ENCODE measurements around the gene NEUROD2.

Gene NEUROD2

GRCh38 chr17:39634384-39634871 lies 26.7 kb upstream of the NEUROD2 start:
- peak; percentile 72 for TF ChIP-seq CTCF (IDR thresholded peaks at IDR 0.05; ENCODE audit: low read depth, low read length)

GRCh38 chr17:39633570-39634183 lies 26.0 kb upstream of the NEUROD2 start:
- H3K4me3 ChIP-seq (ENCODE audit: low read depth, low read length), result no peak overlapping the region
- no peak for TF ChIP-seq CTCF (IDR thresholded peaks at IDR 0.05; ENCODE audit: low read depth, low read length)

More at GRCh38 chr17:39634384-39634871, 26.7 kb upstream of the NEUROD2 start:
- H3K4me3 ChIP-seq (ENCODE audit: low read depth, low read length), result no peak overlapping the region

- no peak overlapping the region for H3K4me3 ChIP-seq (ENCODE audit: low read depth, low read length)
- TF ChIP-seq CTCF (IDR thresholded peaks at IDR 0.05; ENCODE audit: low read depth, low read length), result no peak
Observed at GRCh38 chr17:39632153-39632941, 24.6 kb upstream of the NEUROD2 start.

GRCh38 chr17:39631403-39631802 lies 23.7 kb upstream of the NEUROD2 start:
- no peak for TF ChIP-seq CTCF (IDR thresholded peaks at IDR 0.05; ENCODE audit: low read depth, low read length)
- no peak overlapping the region for H3K4me3 ChIP-seq (ENCODE audit: low read depth, low read length)

- H3K4me3 ChIP-seq (ENCODE audit: low read depth, low read length), result no peak overlapping the region
- TF ChIP-seq CTCF (IDR thresholded peaks at IDR 0.05; ENCODE audit: low read depth, low read length), result no peak
Observed at GRCh38 chr17:39629898-39630297, 22.2 kb upstream of the NEUROD2 start.

GRCh38 chr17:39629494-39629880 lies 21.8 kb upstream of the NEUROD2 start:
- no peak for TF ChIP-seq CTCF (IDR thresholded peaks at IDR 0.05; ENCODE audit: low read depth, low read length)
- no peak overlapping the region for H3K4me3 ChIP-seq (ENCODE audit: low read depth, low read length)
